NCI-H748 treated with DMSO at 0.1 percent for 48 hours (cell line): ENCODE results near the gene CDT1.

Source experiments
- DNase-seq: peaks from one replicate; lab custom pipeline; 2025; lab: John Stamatoyannopoulos, UW

The CDT1 gene

DNA sequence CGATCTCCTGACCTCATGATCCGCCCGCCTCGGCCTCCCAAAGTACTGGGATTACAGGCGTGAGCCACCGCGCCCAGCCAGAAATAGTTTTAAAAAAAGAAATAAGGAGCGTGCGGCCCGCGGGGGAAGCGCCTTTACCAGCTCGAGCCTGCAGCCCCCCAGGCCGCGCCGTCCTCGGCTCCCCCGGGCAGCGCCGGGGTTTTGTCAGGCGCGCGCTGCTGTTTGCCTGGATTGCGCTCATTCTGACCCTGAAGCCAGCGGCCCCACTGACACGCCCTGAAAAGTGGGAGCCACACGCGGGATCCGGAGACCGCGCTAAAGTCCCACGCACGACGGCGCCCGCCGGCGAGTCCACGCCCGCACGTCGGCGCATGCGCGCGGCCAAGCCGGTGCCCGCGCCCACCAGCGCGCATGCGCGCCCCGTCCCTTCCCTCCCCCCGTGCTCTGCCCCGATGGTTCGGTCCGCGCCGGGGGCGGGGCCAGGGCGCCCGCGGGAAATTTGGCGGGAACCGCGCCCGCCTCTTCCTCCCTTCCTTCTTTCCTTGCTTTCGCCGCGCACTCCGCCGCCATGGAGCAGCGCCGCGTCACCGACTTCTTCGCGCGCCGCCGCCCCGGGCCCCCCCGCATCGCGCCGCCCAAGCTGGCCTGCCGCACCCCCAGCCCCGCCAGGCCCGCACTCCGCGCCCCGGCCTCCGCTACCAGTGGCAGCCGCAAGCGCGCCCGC, at the start of gene CDT1:
Gene CDT1, plus strand, starts transcription at position 526 of the 724 bp plus-strand sequence. Its CDS starts 43 bp downstream, at position 569.
- DNase-seq = peak; percentile 43

DNA sequence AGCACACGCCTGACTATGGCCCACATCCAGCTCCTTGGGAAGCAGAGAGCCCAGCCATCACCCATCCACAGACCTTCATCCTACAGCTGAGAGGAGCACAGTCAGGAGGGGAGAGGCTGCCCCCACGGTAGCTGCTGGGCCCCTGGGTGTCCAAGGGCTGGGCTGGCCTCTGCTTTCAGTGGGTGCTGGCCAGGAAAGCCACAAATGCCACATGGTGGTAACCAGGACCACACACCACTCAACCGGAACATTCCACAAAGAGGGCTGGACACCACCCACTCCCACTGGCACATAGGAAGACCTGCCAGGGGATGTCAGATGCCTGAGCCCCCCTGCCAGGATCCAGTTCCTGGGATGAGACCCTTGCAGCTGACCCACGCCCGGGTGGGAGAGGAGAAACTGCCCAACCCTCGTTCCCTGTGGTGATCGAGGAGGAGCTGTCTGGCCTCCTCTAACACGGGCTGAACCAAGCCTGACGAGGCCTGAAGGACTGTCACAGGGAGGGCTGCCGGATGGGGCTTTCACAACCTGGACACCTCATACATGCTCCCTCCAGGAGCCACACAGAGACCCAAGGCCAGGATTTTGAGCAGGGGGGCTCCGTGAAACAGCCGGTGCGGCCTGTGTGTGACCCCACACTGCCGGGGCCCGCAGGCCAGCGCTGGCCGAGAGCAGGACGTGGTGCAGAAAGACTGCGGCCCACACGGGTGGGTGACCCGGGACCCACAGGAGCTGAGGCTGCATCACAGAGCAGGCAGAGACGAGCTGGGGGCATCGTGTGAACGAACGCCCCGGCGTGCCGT, 49.3 kb upstream of the CDT1 start:
- DNase-seq = no peak

DNA sequence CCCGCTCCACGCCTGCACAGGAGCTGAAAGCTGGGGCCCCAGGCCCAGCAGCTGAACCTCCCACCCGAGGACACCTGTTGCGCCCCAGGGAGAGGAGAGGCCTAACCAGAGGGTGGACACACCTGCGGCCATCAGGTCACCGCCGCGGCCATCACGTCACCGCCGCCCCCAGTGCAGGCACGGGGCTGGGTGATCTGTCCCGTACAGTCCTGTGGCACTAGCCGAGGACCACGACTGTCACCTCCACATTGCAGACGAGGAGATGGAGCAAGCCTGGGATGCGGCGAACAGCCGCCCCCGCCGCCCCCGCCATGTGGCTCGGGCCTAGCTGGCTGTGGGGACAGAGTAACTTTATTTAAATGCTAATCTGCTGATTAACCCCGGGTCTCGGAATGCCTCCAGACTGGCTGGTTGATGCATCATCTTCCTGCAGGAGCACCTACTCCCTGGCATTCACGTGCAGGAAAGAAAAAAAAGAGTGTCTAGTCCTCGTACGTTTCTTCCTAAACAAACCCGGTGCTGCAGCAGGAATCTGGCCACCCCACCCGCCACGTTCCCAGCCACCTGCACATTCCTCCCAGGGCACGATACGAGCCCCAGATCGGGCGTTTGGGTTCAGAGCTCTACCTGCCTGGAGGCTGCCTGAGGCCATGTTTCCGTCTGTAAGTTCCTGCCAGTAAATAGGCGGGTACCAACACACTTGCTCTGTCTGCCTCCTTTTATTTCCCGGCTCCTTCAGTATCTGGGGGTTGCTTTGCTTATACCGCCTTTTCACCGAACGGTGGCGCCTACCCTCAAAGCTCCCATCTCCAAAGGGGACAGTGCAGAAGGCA, 48.5 kb upstream of the CDT1 start:
- DNase-seq = no peak

DNA sequence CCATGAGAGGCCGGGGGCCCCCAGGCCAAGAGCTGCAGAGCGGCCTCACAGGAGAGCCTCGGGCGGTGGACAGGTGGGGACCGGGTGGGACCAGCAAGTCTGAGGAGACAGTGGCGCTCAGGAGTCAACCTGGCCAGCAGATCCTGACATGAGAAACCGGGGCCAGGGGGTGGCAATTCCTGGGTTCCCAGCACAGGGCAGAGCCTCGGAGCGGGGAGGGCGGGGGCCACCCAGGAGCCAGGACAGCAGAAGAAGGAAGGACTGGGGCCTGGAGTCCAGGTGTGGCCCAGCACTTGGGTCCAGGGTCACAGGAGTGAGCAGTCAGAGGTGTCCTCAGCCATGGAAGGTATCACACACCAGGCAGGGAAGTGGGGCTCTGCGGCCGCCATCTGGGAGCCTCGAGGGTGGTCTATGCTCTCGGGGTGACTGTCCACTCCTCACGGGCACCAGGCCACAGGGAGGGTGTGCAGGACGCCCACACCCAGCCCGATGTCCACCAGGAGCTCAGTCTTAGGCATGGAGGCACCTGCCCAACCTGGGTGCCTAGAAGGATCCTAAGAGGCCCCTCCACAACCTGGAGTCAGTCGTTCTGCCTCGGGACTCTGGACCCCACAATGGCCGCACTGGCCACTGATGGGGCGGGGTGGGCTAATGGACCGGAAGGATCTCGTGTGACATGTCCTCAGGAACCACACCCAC, 47.7 kb upstream of the CDT1 start:
- DNase-seq = no peak

DNA sequence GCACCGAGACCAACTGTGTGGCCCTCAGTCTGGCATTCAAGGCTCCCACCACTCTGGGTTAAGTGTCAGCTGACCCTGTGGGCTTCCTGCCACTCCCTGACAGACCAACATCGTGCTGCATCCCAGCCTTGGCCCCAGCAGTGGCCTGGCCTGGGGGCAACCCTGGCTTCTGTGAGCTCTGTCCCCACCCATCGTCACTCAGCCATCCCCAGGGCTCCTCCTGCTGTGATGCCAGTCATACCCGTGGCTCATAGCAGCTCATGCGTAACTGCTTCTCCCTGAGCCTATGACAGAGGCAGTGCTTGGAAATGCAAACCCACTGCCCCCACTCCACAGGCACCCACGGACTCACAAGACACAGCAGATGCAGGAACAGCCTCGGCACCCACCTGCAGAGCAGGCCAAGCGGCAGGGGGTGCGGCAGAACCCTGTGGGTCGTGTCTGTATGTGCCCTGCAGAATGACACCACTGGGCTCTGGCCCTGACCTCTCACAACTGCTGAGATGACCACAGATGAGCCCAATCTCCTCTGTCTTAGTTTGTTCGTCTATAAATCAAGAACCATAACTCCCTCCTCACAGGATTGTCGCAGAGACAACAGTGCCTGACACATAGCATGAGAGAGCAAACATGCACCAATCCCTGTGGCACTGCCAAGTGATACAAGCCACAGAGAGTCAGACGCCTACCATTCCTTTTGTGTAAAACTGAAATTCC, 45.2 kb upstream of the CDT1 start:
- DNase-seq = no peak

DNA sequence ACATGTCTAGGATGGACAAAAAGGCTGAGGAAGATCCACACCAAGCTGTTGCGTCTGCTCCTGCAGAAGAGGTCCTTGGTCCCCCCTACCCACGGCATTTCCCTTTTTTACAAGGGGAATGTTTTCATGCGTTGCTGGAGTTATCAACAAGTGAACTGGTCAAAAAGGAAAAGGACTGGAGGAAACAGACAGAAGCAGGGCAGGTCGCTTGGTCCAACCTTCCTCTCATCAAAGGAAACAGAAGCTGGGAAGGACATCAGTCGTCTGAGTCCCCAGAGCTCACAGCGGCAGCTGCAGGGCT, 44.7 kb upstream of the CDT1 start:
- no peak for DNase-seq

DNA sequence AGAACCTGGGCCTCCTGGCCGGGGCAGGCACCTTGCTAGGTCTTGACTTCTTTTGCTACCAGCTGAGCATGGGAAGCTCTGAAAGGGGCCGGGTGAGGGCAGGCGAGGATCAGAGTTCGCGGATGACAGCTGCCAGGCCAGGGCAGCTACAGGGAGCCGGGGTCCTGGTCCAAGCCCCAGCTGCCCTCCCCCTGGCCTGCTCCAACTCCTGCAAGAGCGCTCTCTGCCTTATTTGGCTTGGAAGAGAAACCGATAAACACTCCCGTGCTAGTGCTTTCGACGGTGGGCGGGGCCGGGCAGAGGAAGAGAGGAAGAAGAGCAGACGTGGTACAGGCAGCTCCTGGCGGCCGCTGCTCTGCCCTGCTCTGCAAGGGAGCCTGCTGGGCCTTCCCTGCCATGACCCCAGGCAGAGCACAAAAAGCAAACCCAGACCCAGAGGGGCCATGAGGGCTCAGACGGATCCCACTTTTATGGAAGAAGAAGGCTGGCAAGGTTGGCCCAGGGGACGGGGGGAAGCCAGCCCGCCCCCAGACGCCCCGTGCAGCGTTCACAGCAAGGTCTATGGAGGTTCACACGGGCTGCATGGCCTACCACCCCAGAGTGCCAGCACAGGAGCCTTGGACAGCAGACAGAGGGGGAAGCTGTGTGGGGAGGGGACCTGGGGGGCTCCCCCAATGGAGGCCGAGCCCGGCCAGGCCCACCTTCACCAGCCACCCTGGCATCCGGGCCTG, 44.2 kb upstream of the CDT1 start:
- DNase-seq = no peak

DNA sequence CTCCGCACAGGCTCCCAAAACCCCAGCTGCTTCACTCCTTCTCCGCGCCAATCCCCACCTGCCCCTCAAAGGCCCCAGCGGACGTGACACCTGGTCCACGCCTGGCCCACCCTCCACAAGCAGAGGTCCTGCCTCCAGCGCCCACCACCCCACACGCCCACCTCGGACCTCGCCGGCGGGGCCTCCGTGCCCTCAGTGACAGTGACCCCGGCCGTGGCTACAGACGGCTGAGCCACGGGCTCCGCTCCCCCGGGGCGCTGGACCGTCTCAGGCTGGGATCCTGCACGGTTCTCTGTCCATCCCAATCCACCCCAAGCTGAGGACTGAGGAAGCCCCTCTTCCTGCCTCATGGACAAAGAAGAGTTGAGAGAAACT, 43.6 kb upstream of the CDT1 start:
- no peak for DNase-seq

DNA sequence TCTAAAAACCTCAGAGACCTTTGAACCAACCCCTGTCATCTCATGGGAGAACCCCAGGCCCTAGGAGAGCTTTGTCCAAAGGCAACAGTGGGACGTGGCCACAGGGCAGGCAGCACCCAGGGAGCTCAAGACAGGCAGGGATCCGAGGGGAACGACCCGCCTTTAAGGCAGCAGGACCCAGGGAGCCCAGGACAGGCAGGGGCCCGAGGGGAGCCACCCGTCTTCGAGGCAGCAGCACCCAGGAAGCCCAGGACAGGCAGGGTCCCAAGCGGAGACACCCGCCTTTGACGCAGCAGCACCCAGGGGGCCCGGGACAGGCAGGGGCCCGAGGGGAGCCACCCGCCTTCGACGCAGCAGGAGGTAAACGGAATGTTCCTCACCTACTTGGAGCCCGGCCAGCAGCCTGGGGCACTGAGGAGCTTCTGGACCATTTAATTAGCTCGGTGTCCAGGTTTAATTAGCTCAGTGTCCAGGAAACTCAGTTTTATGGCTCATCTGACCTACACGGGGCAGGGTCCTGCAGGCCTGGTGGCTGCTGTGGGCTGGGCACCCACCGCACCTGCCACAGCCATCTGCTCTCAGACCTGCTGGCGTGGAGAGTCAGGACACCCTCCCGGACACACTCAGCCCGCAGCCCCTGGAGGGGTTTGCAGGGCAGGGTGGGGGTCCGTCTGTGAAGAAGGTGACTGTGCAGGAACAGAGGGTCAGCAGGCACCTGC, 43.0 kb upstream of the CDT1 start:
- DNase-seq = no peak

DNA sequence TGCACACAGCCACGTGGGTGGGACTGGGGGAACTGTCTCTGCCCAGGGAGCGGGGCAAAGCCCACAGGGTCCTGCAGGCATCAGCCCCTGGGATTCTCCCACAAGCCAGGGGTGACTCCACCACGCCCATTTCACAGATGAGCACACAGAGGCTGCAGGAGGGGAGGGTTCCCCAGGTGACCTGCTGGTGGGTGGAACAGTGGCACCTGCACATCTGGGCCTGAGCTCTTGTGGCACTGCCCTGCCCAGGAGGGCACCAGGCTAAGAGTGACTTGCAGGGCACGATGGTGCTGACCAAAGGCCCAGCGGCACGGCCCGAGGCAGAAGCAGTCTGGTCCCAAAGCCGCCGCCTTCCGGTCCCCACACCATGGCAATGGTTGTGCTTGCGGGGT, 42.5 kb upstream of the CDT1 start:
- no peak for DNase-seq

DNA sequence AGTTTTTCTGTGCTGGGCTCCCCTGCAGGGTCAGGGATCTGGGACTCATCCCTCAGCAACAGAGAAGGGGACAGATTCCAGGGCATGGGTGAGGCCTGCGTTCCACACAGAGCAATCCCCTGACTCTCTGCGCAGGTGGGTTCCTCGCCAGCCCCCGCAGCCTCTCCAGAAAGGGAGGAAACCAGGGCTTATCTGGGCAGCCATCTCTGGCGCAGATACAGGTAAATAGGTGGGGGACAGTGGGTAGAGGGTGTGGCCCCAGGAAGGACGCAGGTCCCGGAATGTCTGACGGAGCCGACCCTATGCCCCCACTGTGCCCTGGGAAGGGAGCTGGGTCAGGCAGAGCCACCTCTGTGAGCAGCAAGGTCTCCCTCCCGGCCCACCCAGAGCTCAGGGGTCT, 41.8 kb upstream of the CDT1 start:
- no peak for DNase-seq

DNA sequence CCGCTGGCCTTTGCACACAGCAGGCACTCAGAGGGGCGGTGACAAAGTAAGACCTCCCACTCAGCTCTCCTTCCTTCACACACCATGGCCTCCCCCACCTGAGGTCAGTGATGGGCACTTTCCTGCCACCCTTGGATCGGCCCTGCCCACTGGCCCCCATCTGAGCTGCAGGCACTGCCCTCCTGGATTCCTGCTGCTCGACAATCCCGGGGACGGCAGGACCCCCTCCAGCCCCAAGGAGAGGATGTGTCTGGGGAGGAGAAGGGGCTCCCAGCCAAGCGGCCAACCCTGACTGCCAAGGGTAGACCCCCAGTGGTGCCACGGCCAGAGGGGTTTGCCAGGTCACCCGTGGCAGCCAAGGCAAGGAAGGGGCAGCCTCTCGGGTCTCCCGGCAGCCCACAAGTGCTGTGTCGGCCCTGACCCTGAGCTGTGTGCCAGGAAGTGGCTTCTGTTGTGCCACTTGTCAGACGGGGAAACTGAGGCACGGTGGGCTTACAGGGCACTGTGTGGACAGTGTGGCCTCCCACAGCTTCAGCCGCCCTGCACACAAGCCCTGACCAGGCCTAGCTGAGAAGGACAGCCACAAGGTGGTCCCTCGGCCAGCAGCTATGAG, 41.2 kb upstream of the CDT1 start:
- no peak for DNase-seq

DNA sequence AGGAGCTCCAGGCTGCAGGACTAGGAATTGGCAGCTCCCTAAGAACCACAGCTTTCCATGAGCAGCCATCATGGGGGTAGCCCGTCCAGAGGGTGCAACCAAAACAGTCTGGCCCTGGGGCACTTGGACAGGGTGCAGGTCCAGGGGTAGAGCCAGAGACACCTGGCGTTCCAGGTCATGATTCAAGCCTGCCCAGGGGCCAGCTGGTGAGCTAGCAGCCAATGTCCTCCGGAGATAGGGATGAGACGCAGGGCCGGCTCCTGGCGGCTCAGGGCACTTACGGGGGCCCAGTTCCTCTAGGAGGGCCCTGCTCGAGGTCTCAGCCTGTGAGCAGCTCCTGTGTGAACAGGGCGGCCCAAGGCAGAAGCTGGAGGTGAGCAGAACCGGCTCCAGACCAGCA, 40.6 kb upstream of the CDT1 start:
- DNase-seq = no peak

DNA sequence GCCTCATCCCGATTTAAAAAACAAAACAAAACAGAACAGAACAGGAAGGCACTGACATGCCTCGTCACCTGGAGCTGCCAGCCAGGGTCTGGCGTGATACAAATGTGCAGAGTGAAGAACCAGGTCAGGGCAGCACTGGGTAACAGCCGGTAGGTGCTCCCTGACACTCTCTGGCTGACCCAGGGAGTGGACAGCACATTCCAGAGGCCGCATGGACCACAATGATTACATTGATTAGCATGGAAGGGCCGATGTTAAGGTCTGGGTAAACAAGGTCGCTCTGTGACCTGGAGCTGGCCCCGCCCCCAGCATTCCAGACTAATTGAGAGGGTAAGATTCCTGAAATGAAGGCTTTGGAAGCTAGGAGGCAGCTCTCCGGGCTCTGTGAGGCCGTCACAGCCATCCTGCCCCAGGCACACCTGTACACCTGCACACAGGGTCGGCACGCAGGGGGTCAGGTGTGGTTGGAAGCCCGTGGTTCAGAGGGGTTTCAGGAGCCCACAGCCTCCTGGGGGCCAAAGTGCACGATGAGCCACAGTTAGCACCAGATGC, 40.0 kb upstream of the CDT1 start:
- DNase-seq = no peak

DNA sequence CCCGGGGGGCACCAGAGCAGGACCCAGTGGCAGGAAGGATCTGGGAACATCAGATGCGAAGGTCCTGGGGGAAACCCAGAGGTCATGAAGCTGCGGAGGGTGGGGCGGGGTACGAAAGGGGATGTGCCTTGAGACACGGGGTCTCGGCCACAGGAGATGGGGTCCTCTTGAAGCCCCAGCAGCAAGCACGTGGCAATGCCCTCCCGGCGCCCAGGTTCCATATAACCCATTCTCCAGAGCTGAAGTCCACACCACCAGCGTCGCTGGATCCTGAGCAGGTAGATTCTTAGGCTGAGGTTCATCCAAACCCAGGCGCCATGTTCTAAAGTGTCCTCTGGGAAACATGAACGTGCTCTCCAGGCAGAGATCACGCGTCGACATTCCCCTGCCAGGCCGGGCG, 39.5 kb upstream of the CDT1 start:
- DNase-seq = no peak

DNA sequence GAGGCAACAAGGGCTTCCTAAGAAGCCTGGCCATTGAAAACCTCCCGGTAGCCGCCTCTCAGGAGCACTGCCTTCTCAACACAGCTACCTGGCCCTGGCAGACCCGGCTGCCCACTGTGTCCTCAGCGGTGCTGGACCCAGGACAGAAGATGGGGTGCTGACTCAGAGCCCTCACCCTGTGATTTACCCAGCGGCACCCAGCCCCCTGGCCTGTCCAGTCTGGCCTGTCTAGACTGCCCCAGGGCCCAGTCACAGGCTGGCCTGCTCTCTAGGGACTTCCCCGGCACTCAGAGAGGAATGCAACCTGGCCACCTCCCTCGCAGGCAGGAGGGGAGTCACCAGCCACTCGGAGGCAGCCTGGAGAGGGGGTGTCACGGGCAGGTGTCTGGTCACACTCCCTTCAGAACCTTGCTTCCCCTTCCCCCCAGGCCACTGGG, 38.7 kb upstream of the CDT1 start:
- DNase-seq = no peak

DNA sequence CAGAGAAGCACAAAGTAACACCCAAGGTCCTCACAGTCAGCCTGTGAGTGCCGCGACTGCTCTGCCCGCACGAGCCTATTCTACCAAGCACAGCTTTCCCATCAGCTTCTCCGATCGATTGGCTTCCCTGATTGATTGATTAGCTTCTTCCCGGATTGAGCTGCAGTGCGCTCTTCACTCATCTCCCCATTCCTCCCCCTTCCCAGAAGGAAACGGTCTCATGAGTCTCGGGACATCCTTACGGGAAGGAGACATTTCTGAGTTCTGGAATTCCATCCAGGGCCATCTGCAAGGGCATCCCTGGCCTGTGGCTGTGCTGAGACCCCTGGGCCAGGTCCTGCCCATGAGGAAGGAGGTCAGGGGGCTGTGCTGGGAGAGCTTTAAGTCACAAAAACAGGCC, 36.6 kb upstream of the CDT1 start:
- DNase-seq = no peak

DNA sequence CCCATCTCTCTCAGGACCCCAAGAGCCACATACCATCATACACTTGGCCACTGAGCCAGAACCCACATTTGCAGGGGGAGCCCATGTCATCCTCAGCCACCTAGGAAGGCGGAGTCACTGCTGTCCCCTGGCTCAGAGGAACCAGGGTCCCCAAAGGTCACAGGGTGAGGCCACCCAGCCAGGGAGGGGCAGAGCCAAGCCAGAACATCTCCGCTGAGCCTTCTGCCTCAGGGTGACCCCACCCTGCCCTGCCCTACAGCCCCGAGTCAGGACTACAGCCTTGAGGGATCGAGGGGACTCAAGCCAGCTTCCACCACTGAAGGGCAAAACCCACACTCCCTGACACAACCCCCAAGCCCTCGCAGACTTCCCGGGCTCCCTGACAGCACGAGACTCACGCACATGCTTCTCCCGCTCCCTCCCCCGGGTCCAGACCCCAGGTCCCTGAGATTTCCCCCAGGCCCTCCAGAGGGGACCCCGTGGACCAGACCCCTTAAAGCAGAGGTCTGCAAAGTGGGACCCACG, 36.0 kb upstream of the CDT1 start:
- DNase-seq = no peak

DNA sequence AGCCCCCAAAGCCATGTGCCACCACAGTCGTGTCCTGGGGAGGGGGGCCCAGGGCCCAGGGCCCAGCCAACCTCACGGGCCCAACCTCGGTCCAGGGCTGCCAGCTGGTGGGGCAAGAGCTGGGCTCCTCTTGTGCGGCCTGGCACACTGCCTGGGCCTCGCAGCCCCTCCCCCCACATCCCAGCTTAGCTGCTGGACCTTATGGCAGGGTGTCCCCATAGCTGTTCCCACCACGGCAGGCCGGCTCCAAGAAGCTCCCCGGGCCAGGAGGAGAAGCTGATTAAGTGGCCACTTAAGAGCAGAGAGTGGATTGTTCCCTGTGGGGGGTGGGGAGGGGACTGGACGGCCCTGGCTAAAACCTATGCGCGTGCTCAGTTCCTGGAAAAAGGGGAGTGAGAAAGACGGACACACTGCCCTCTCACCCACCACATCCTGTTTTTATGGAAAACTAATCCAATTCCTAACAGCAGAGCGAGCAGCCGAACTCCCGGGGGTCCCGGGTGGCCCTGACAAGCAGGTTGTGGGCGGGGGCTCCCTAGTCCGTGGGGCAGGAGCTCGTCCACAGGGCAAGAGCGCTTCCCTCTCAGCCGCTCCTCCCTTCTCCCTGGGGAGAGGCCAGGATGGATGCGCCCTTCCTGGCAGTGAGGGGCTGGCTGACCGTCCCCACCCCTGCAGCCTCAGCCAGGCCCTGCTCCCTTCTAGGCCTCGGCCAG, 35.4 kb upstream of the CDT1 start:
- DNase-seq = no peak
